RWPE1 (cell line): ENCODE results near the gene HTT.
"Not testable (repeated sequence)": the region's sequence is repeated elsewhere in the genome, so short reads cannot be mapped to it uniquely, and the experiment has no call there.

ENCODE experiments used
- CTCF ChIA-PET: fragments of 350-600 bp; sonication (Branson Sonifier 250); formaldehyde crosslinking; extraction: SDS; loops from one replicate; lab custom pipeline; 2021; lab: Yijun Ruan, JAX
- POLR2A ChIA-PET: fragments of 400-600 bp; formaldehyde crosslinking; extraction: SDS; loops from one replicate; lab custom pipeline; 2020; ENCODE audit warnings: antibody characterized with exemption; ENCODE audit not compliant: low non-redundant PET; lab: Yijun Ruan, JAX
- DNase-seq: peaks from one replicate; pipeline ENCODE4 v3.0.0; 2012; ENCODE audit warnings: low spot score
- H3K27ac ChIP-seq: fragments of 450-650 bp; 2 replicates; pipeline ENCODE4 v1.5.1; 2017
- CTCF ChIP-seq: fragments of 450-650 bp; conservative IDR thresholded peaks from 2 replicates; pipeline ENCODE4 v1.5.1; 2017; ENCODE audit warnings: low read depth, mild to moderate bottlenecking

HTT gene

DNA sequence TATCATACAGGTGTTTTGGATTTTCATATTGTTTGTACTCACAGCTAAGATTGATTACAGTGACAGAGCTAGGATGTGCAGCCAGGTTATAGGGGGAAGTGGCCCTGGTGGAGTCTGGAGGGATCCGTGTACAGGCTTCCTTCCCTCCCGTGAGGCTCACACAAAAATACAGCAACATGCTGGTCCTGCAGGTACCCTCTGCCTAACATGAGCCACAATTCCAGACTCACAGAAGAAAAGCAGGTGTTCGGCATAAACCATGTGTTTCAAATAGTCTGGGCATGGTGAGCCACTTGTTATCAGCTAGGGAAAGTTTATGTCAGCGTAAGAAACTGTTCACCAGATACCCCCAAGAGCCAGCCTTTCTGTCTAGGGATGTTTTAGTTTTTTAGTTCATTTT is 82.9 kb downstream of the HTT start:
- ChIA-PET POLR2A (no interaction called here), CTCF (no interaction called here)
- no peak overlapping the region for H3K27ac ChIP-seq
- TF ChIP-seq CTCF: no peak
- no peak for DNase-seq

- ChIA-PET POLR2A (no interaction called here), CTCF (no interaction called here)
- no peak for DNase-seq
- no peak overlapping the region for H3K27ac ChIP-seq
- TF ChIP-seq CTCF: no peak
These were observed 84.4 kb downstream of the HTT start for GRCh38 chr4:3158841-3159240.

DNA sequence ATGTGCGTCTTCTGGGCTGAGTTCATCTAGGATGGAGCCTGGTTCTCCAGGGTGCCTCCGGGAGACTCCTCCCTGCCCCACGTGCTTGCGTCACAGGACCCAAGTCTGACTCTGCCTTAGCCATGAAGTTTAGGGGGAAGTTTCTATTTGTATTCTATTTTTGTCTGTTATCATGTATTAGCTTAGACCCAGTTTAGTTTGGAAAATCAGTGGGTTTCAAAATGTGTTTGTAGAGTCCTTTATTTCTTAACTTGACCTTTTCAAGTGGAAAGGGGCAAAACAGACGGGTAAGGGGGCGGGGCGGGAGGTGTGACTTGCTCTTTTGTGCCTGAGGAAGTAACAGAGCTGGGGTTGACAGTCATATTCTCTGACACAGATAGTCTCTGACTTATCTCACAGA is 86.0 kb downstream of the HTT start:
- TF ChIP-seq CTCF: no peak
- POLR2A ChIA-PET: no interaction called here
- CTCF ChIA-PET: no interaction called here
- no peak overlapping the region for H3K27ac ChIP-seq
- DNase-seq: no peak

DNA sequence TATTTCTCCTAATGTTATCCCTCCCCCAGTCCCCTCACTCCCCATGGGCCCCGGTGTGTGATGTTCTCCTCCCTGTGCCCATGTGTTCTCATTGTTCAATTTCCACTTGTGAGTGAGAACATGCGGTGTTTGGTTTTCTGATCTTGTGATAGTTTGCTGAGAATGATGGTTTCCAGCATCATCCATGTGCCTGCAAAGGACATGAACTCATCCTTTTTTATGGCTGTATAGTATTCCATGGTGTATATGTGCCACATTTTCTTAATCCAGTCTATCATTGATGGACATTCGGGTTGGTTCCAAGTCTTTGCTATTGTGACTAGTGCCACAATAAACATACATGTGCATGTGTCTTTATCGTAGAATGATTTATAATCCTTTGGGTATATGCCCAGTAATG is 86.6 kb downstream of the HTT start:
- CTCF ChIA-PET, DNase-seq, POLR2A ChIA-PET, H3K27ac ChIP-seq: not testable (repeated sequence)

- 0 out of 2 replicates have a peak overlapping the region, but pooled peaks have one; percentile 7 for H3K27ac ChIP-seq
- DNase-seq, POLR2A ChIA-PET: not testable (repeated sequence)
- CTCF ChIA-PET: interaction anchor here (0.6 kb wide), 1 partner anchor 360 kb away, joined by 3 read pairs; no protein-coding TSS in a partner anchor
These were observed 92.0 kb downstream of the HTT start for GRCh38 chr4:3166434-3166833.

- no peak overlapping the region for H3K27ac ChIP-seq
- CTCF ChIA-PET: no interaction called here
- no peak for TF ChIP-seq CTCF
- POLR2A ChIA-PET: no interaction called here
- peak; percentile 4 for DNase-seq
These were observed 93.5 kb downstream of the HTT start for GRCh38 chr4:3168029-3168428.

DNA sequence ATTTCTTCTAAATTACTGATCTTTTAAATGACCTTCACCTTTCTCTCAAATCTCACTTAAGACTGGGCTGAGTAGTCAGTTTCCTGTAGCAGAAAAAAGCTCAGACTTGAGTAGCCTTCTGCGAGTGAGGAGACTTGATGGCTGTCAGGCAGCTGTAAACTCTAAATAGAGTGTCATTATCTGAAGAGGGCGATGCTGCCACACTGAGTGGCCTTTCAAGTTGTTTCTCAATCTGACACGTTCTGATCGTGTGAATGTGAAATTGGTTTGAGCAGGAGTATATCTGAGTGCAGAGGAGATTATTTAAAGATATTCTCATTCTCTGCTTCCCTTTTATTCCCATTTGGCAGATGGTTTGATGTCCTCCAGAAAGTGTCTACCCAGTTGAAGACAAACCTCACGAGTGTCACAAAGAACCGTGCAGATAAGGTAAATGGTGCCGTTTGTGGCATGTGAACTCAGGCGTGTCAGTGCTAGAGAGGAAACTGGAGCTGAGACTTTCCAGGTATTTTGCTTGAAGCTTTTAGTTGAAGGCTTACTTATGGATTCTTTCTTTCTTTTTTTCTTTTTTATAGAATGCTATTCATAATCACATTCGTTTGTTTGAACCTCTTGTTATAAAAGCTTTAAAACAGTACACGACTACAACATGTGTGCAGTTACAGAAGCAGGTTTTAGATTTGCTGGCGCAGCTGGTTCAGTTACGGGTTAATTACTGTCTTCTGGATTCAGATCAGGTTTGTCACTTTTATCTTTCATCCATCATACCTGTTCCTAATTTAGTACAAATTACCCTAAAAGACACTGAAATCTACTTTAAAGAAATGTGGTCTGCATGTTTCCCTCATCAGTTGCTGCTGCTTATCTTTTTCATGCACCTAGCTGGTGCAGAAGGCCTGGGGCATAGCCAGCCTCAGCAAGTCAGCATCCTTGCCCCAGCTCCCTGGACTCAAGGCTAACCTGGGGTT is 100.2 kb downstream of the HTT start:
- POLR2A ChIA-PET: no interaction called here
- no peak for DNase-seq
- CTCF ChIA-PET: no interaction called here
- no peak overlapping the region for H3K27ac ChIP-seq
- TF ChIP-seq CTCF: no peak
